ENCODE measurements around the gene SLC4A2.

DNA sequence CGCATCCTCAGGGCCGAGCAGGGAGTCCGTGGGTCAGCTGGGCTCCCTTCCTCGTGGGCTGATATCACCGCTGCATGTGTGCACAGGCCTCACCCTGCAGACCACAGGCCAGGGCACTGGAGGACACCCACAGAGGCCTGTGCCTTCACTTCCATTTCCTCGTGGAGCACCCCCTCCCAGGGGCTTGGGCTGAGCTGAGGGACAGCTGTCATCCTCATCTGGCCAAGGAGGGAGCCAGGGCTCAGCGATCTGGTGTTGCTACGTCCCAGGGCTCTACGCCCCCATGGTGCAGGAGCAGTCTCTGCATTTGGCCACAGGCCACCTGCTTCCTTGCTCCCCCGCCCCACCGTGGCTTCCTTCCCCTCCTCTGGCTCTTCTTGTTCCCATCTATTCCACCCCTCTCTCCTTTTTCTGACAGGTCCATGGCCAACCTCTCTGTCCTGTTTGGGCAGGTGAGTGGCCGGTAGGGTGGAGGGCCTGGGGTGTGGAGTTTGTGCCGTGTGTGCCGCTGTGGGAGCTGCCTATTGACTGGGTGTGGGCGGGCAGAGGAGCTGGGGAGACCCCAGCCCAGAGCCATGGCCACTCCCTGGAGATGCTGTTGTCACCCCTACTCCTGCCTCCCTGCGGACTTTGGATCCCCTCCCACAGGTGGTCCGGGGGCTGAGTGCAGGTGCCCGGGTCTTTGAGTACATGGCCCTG lies 19.4 kb upstream of the SLC4A2 start:
- TF ChIP-seq, protein P1, sequence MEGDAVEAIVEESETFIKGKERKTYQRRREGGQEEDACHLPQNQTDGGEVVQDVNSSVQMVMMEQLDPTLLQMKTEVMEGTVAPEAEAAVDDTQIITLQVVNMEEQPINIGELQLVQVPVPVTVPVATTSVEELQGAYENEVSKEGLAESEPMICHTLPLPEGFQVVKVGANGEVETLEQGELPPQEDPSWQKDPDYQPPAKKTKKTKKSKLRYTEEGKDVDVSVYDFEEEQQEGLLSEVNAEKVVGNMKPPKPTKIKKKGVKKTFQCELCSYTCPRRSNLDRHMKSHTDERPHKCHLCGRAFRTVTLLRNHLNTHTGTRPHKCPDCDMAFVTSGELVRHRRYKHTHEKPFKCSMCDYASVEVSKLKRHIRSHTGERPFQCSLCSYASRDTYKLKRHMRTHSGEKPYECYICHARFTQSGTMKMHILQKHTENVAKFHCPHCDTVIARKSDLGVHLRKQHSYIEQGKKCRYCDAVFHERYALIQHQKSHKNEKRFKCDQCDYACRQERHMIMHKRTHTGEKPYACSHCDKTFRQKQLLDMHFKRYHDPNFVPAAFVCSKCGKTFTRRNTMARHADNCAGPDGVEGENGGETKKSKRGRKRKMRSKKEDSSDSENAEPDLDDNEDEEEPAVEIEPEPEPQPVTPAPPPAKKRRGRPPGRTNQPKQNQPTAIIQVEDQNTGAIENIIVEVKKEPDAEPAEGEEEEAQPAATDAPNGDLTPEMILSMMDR (IDR thresholded peaks at IDR 0.05), result no peak
- TF ChIP-seq POLR2A (IDR thresholded peaks at IDR 0.05), result no peak
